ENCODE measurements around the gene COG8. TPM values are rescaled to one million over a fixed set of nuclear protein-coding genes. Genes with fewer than 3 reads are reported as not detected.
"Not testable (repeated sequence)": the region's sequence is repeated elsewhere in the genome, so short reads cannot be mapped to it uniquely, and the experiment has no call there.

COG8 gene
- total RNA-seq, 1 donor from 2014 or later: 31.1 TPM

GRCh38 chr16:69307091-69307490 is 32.3 kb downstream of the COG8 start:
- TF ChIP-seq, protein P1, sequence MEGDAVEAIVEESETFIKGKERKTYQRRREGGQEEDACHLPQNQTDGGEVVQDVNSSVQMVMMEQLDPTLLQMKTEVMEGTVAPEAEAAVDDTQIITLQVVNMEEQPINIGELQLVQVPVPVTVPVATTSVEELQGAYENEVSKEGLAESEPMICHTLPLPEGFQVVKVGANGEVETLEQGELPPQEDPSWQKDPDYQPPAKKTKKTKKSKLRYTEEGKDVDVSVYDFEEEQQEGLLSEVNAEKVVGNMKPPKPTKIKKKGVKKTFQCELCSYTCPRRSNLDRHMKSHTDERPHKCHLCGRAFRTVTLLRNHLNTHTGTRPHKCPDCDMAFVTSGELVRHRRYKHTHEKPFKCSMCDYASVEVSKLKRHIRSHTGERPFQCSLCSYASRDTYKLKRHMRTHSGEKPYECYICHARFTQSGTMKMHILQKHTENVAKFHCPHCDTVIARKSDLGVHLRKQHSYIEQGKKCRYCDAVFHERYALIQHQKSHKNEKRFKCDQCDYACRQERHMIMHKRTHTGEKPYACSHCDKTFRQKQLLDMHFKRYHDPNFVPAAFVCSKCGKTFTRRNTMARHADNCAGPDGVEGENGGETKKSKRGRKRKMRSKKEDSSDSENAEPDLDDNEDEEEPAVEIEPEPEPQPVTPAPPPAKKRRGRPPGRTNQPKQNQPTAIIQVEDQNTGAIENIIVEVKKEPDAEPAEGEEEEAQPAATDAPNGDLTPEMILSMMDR (IDR thresholded peaks at IDR 0.05): no peak
- H3K4me1 ChIP-seq: peaks cover 9% of the 10 kb centered on the region
- DNase-seq: no peak

GRCh38 chr16:69306031-69306430 is 33.3 kb downstream of the COG8 start:
- no peak overlapping the region for H3K27ac ChIP-seq
- TF ChIP-seq, protein P1 (IDR thresholded peaks at IDR 0.05): no peak
- ATAC-seq: no peak
- peaks cover 29% of the 10 kb centered on the region for H3K36me3 ChIP-seq
- H3K4me3 ChIP-seq: no peak overlapping the region
- intact Hi-C loops (cut with DNase I): no loop called here
- no peaks in the 10 kb centered on the region for H3K9me3 ChIP-seq
- no peaks in the 10 kb centered on the region for H3K27me3 ChIP-seq (ENCODE audit: low read depth)
- DNase-seq: no peak
- peaks cover 5% of the 10 kb centered on the region for H3K4me1 ChIP-seq

More at GRCh38 chr16:69307091-69307490, 32.3 kb downstream of the COG8 start:
- intact Hi-C loops (cut with DNase I): no loop called here
- Histone ChIP-seq H3K4me3 (no peak overlapping the region), H3K27me3 (ENCODE audit: low read depth) (no peaks in the 10 kb centered on the region), H3K9me3 (no peaks in the 10 kb centered on the region), H3K27ac (no peak overlapping the region), H3K36me3 (peaks cover 18% of the 10 kb centered on the region)
- ATAC-seq: no peak

DNA sequence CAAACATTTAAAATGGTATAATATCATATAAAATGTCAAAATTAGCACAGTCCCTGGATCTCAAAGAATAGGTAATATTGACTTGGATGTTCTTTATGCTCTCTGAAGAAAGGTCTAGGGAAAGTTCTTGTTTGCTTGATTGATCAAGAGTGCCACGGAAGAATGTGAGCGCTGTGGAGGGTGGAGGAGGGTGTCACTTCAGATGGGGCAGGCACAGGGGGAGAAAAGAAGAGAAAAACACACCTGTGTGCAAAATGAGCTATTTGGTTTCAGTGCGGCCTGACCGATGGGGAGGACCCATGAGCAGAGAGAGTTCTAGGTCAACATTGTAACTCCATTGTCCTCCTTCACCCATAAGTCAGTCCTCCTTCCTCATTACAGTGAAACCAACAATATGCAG is 37.1 kb downstream of the COG8 start:
- Histone ChIP-seq H3K9me3 (no peaks in the 10 kb centered on the region), H3K4me1 (peaks cover 8% of the 10 kb centered on the region), H3K27ac (no peak overlapping the region), H3K27me3 (ENCODE audit: low read depth) (no peaks in the 10 kb centered on the region), H3K4me3 (no peak overlapping the region), H3K36me3 (peaks cover 47% of the 10 kb centered on the region)
- TF ChIP-seq, protein P1 (IDR thresholded peaks at IDR 0.05): no peak
- no peak for ATAC-seq
- DNase-seq: no peak
- intact Hi-C loops (cut with DNase I): no loop called here

DNA sequence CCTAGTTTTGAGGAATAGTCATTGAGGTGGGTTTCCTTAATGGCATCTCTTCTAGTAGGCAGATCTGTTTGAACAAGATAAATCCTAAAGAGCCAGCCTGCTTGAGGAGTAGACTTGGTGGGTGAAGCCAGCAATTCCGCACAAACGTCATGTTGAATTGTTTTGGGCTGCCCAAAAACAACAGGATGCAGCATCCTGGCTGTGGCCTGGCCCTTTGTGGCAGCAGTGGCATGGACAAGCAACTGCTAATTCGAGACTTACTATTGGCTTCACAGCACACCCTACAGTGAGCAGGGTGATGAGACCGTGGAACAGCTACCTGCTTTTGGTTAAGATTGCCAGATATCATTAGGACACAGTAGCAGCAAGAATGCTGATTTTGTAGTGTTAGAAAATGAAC is 37.5 kb downstream of the COG8 start:
- H3K9me3 ChIP-seq: no peaks in the 10 kb centered on the region
- H3K4me1 ChIP-seq: peaks cover 8% of the 10 kb centered on the region
- intact Hi-C loops (cut with DNase I): no loop called here
- H3K27ac ChIP-seq: no peak overlapping the region
- H3K27me3 ChIP-seq (ENCODE audit: low read depth): no peaks in the 10 kb centered on the region
- no peak for DNase-seq
- no peak overlapping the region for H3K4me3 ChIP-seq
- peaks cover 47% of the 10 kb centered on the region for H3K36me3 ChIP-seq
- ATAC-seq: no peak
- TF ChIP-seq, protein P1 (IDR thresholded peaks at IDR 0.05): no peak

DNA sequence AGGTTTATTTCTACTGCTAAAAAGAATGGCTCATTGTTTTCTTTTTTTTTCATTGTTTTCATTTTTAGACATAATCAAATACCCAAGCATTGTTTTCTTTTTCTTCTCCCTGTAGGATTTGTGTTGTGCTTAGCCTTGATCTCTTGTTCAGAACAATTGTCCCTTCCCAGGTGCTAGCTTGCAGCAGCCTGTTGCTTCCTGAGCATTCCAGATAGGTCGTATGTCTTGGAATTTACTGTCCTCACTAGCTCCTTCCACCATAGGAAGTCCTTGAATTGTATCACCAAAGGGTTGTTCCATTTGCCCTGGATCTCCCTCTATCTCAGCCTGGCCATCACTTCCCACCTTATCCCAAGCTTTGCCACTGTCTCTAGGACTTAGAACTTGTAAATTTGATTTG is 38.2 kb downstream of the COG8 start:
- TF ChIP-seq, protein P1 (IDR thresholded peaks at IDR 0.05): no peak
- no peak overlapping the region for H3K4me3 ChIP-seq
- H3K27me3 ChIP-seq (ENCODE audit: low read depth): no peaks in the 10 kb centered on the region
- H3K4me1 ChIP-seq: peaks cover 8% of the 10 kb centered on the region
- no peak for DNase-seq
- no peak for ATAC-seq
- H3K36me3 ChIP-seq: peaks cover 47% of the 10 kb centered on the region
- no peaks in the 10 kb centered on the region for H3K9me3 ChIP-seq
- no peak overlapping the region for H3K27ac ChIP-seq
- intact Hi-C loops (cut with DNase I): no loop called here

DNA sequence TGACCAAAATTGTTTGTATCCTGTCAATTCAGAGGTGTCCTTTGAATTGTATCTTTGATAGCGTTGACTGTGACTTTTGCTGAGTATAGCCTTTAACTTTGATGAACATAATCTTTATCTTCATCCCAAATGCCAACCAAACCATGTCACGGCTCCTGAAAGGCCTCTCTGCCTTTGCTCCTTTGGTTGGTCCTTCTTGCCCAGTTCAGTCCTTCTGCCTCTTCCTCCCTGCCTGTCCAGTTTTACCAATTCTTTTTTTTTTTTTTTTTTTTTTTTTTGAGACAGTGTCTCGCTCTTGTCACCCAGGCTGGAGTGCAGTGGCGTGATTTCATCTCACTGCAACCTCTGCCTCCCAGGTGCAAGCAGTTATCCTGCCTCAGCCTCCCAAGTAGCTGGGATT is 41.1 kb downstream of the COG8 start:
- Histone ChIP-seq H3K27ac (no peak overlapping the region), H3K9me3 (no peaks in the 10 kb centered on the region), H3K27me3 (ENCODE audit: low read depth) (no peaks in the 10 kb centered on the region), H3K4me1 (peaks cover 8% of the 10 kb centered on the region), H3K36me3 (peaks cover 32% of the 10 kb centered on the region), H3K4me3 (no peak overlapping the region)
- ATAC-seq: no peak
- TF ChIP-seq, protein P1 (IDR thresholded peaks at IDR 0.05): no peak
- intact Hi-C loops (cut with DNase I): no loop called here
- no peak for DNase-seq

DNA sequence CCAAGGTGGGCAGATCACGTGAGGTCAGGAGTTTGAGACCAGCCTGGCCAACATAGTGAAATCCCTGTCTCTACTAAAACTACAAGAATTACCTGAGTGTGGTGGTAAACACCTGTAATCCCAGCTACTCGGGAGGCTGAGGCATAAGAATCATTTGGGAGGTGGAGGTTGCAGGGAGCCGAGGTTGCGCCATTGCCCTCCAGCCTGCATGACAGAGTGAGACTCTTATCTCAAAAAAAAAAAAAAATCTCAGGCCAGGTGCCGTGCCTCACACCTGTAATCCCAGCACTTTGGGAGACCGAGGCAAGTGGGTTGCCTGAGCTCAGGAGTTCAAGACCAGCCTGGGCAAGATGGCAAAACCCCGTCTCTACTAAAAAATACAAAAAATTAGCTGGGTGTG is 42.6 kb downstream of the COG8 start:
- H3K4me1 ChIP-seq; H3K27ac ChIP-seq; H3K4me3 ChIP-seq; DNase-seq; H3K9me3 ChIP-seq; ATAC-seq; H3K27me3 ChIP-seq (ENCODE audit: low read depth); intact Hi-C loops (cut with DNase I): not testable (repeated sequence)
- peaks cover 26% of the 10 kb centered on the region for H3K36me3 ChIP-seq
